Left cardiac atrium (tissue), 4 donors: ENCODE data around the gene DMRTC2. TPM values are rescaled to one million over a fixed set of nuclear protein-coding genes. Genes with fewer than 3 reads are reported as not detected.

Experiments
- ATAC-seq, 2 donors: fragments of 200-7000 bp; cut with Tn5 transposase; one replicate each; pipeline ENCODE4 v1.9.1; 2020; ENCODE audit warnings: mild to moderate bottlenecking in 2 of 2, moderate library complexity in 2 of 2
- DNase-seq: peaks from one replicate; pipeline ENCODE4 v3.0.0-alpha.2; 2020
- intact Hi-C, 2 donors: fragments of 100-400 bp; cut with DNase I; formaldehyde crosslinking; loops; one replicate each; pipeline versions ENCODE4 v1.14.1 to v1.15.1; 2022 to 2023
- total RNA-seq, 2 donors: library from RNA; stranded (reverse); fragmentation: NEBNext Ultra II Directional; extraction: Animal tissue kit (Norgen Biotek cat#: 25700); gene quantifications; one replicate each; pipeline ENCODE4 v1.2.1, GENCODE V29; 2021
- donor health status: DM: no; HTN: yes; CAD: no.
- donor health status: DM: no; HTN: yes; CAD: no; lungs with severe emphysema.
- donor health status: DM: yes; HTN: yes; CAD: no.
- donor health status: Dilated cardiomyopathy.

Gene DMRTC2
- total RNA-seq, 2 donors from 2014 or later = not detected

DNA sequence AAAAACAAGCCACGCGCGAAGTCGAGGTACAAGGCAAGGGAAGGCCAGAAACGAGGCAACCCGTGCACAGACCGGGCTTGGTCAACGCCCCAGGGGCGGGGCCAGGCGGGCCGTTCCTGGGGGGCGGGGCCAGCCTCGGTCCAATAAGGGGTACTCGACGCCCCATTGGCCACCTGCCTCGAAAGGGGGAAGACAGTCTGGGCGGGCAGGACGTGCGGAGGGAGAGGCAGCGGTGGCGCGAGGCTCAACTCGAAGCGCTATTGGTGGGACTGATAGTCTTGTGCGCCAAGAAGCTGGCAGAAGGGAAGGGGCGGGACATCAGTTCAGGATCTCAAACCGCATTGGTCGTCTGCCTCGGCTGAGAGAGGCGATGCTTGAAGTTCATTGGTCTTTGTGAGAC, 241 bp upstream of the DMRTC2 start, which contains the start of gene LYPD4:
Gene LYPD4 (minus strand): TSS at position 83 of the 400 bp plus-strand sequence. CDS start 5,398 bp downstream, outside the sequence.
- ATAC-seq (no peak), DNase-seq (no peak)
- intact Hi-C loops = no loop called here

- intact Hi-C loops = no loop called here
- ATAC-seq (no peak), DNase-seq (no peak)
These were observed 279 bp downstream of the DMRTC2 start for GRCh38 chr19:41845051-41845590.

DNA sequence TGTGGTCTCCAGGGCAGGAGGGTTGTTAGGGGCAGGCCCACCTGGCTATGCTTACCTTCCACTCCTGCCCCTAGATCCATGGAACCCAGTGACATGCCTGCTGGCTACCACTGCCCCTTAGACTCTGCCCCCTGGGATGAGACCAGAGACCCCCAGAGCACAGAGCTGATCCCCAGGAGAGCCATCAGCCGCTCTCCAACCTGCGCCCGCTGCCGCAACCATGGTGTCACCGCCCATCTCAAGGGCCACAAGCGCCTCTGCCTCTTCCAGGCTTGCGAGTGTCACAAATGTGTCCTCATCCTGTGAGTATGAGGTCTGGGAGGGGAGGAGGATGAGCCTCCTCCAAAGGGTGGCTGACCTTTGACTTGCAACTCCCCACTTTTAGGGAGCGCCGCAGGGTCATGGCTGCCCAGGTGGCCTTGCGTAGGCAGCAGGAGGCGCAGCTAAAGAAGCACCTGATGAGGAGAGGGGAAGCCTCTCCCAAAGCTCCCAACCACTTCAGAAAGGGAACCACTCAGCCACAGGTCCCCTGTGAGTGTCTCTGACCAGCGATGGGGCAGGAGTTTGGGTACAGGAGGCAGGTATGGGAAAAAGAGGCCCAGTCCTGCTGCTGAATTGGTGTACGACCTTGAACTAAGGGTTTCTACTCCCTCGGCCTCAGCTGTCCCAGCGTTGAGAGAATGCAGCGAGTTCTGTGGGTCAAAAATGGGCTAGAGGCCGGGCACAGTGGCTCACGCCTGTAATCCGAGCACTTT, 2.7 kb downstream of the DMRTC2 start:
- ATAC-seq (no peak), DNase-seq (no peak)
- intact Hi-C loops = no loop called here

- intact Hi-C loops = no loop called here
- DNase-seq (no peak), ATAC-seq (no peak)
These were observed 3.8 kb downstream of the DMRTC2 start for GRCh38 chr19:41848666-41849065.

DNA sequence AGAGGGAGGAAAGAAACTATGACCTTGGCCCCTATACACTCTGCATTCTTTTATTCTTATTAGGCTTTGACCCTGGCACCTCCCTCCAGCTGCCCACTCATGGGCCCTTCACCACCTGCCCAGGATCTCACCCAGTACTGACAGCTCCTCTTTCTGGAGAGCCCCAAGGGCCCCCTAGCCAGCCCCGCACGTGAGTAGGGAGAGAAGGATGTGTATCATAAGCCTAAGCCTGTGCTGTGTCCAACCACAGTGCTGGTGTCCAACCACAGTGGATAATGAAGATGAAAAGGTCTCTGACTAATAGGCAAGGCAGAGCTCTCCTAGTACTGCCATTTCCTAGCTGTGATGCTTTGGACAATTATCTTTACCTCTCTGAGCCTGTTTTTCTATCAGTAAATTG, 4.2 kb downstream of the DMRTC2 start:
- intact Hi-C loops = no loop called here
- ATAC-seq (no peak), DNase-seq (no peak)

GRCh38 chr19:41850381-41850780, 5.5 kb downstream of the DMRTC2 start:
- ATAC-seq (no peak), DNase-seq (no peak)
- intact Hi-C loops = no loop called here

DNA sequence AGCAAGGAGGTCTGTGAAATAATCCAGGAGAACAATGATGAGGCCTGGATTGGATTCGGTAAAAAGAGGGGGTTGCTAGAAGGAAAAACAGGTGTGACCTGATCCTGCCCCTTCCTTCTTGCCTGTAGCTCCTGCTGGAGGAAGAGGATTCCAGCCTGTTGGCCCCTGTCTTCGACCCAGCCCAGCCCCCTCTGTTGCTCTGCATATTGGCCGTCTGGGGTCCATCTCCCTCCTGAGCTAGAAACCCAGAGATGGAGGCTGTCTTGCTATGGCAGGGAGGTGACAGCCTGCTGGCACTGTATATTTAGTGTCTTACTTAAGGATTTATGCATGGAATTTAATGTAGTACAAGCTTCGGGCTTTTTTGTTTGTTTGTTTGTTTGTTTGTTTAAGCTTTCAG, 6.6 kb downstream of the DMRTC2 start:
- ATAC-seq (no peak), DNase-seq (no peak)
- intact Hi-C loops = no loop called here

- DNase-seq (no peak), ATAC-seq (no peak)
- intact Hi-C loops = no loop called here
These were observed 8.5 kb downstream of the DMRTC2 start for GRCh38 chr19:41853344-41853743.

- intact Hi-C loops = no loop called here
- ATAC-seq (no peak), DNase-seq (no peak)
These were observed 8.9 kb downstream of the DMRTC2 start for GRCh38 chr19:41853768-41854167.

DNA sequence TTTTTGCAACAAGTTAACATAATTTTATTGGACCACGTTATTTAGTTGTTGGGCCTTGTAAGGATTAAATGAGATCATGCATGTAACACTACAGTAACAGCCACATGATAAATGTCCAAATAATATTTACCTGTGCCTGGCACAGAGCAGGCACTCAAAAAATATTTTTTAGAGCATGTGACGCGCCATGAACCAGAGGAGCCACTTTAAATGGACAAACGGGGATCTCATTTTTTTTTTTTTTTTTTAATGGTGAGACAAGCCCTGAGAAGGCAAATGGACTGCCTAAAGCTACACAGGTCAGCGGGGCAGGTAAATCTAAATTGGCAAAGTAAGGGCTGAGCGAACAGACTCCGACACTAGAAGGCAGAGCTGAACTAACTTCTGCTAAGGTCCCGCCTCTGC, 14.4 kb downstream of the DMRTC2 start:
- no peak for DNase-seq
- intact Hi-C loops = no loop called here
- no peak for ATAC-seq

GRCh38 chr19:41859618-41860418, 15.0 kb downstream of the DMRTC2 start, which contains the start of gene RPS19:
Gene RPS19, plus strand, starts transcription at chr19:41860255. Its CDS starts 520 bp downstream, at chr19:41860775.
- intact Hi-C loops = no loop called here
- ATAC-seq (peak; percentile 96 to 97), DNase-seq (peak; percentile 98)

DNA sequence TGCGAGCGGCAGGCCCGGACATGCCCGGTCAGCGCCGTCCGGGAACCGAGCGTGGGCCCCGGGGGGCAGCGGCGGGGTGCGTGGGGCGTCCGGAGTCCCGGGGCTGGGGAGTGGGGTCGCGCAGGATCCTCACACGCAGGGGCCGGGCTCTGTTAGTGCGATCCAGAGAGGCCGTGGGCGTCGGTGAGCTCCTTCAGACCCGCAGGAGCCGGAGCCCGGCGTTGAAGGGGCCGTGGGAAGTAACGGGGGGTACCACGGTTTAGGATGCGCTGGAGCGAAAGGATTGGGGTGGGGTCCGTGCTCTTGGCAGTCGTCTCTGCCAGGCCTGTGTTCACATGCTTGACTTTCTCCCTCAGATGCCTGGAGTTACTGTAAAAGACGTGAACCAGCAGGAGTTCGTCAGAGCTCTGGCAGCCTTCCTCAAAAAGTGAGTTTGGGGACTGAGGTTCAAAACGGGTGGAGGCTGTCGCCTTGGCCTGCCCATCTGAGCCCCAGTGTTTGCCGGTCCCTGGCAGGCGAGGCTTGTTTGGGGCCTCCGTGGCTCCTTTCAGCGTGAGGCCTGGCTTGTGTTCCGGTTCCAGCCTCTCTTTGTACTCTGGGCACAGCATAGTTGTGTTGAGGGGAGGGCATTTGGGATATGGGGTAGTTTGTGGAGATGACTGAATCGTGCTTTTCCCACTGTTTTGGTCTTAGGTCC, 15.7 kb downstream of the DMRTC2 start:
- intact Hi-C loops = no loop called here
- peak; percentile 59 for DNase-seq
- ATAC-seq = no peak

- no peak for DNase-seq
- no peak for ATAC-seq
- intact Hi-C loops = no loop called here
These were observed 16.4 kb downstream of the DMRTC2 start for GRCh38 chr19:41861116-41861768.

GRCh38 chr19:41861846-41862245, 17.0 kb downstream of the DMRTC2 start:
- ATAC-seq = no peak
- intact Hi-C loops = no loop called here
- DNase-seq = no peak

- ATAC-seq (no peak), DNase-seq (no peak)
- intact Hi-C loops = no loop called here
These were observed 17.7 kb downstream of the DMRTC2 start for GRCh38 chr19:41862445-41862986.

DNA sequence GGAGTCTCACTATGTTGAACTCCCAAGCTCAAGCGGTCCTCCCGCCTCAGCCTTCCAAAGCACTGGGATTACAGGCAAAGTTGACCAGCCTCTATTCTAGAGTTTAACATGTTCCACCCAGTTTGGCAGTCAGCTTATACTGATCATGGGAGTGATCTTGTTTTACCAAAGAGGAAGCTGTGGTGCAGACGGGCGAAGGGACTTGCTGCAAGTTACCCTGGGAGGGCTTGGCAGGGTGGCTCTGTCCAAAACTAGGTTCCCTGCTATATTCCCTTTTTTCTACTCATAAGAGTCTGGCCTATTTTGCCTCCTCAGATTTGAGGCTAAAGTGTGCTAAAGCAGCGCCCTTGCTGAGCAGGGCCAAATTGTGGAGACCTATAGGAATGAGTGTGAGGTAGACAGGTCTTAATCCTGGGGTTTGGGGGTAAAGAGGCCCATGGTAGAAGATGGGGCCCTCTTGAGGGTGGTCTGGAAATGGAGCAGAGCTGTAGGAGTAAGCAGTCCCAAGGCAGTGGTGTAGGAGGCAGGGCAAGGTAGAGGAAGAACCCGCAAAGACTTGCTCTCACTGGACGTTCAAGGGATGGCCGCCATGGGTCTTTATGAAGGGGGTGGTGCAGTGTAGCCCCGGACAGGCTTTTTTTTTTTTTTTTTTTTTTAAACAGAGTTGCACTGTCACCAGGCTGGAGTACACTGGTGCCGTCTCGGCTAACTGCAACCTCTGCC, 18.5 kb downstream of the DMRTC2 start:
- no peak for ATAC-seq
- intact Hi-C loops = no loop called here
- DNase-seq = no peak

- no peak for DNase-seq
- intact Hi-C loops = no loop called here
- ATAC-seq = no peak
These were observed 19.5 kb downstream of the DMRTC2 start for GRCh38 chr19:41864374-41864773.

GRCh38 chr19:41866284-41866683, 21.4 kb downstream of the DMRTC2 start:
- ATAC-seq = no peak
- DNase-seq = no peak
- intact Hi-C loops = no loop called here
